T-helper 17 cell (primary cell): ENCODE results near the gene DNAJB11. TPM values are rescaled to one million over a fixed set of nuclear protein-coding genes. Genes with fewer than 3 reads are reported as not detected.
"Not testable (repeated sequence)": the region's sequence is repeated elsewhere in the genome, so short reads cannot be mapped to it uniquely, and the experiment has no call there.

Experiments used
- ATAC-seq: fragments of 150-1000 bp; cut with Tn5 transposase; 2 replicates; pipeline ENCODE4 v1.10.0; 2021; ENCODE audit warnings: mild to moderate bottlenecking, moderate library complexity
- DNase-seq, 3 donors: peaks; one replicate each; pipeline versions ENCODE4 v3.0.0 to v3.0.0-alpha.2; 2020 to 2021
- H3K9me3 ChIP-seq: one replicate; pipeline ENCODE4 v1.7.0; 2013; ENCODE audit warnings: low read length, mild to moderate bottlenecking; ENCODE audit not compliant: control insufficient read depth, poor library complexity, severe bottlenecking
- H3K27ac Mint-ChIP-seq: one replicate; pipeline ENCODE4 v1.8.0; 2022; ENCODE audit warnings: mild to moderate bottlenecking, moderate library complexity, mixed read lengths
- H3K27me3 Mint-ChIP-seq: one replicate; pipeline ENCODE4 v1.8.0; 2022; ENCODE audit warnings: mixed read lengths
- H3K36me3 Mint-ChIP-seq: one replicate; pipeline ENCODE4 v1.8.0; 2022; ENCODE audit warnings: low read depth, mixed read lengths
- H3K4me1 Mint-ChIP-seq: one replicate; pipeline ENCODE4 v1.8.0; 2022; ENCODE audit warnings: mild to moderate bottlenecking, mixed read lengths
- H3K4me3 Mint-ChIP-seq: one replicate; pipeline ENCODE4 v1.8.0; 2022; ENCODE audit warnings: mild to moderate bottlenecking, moderate library complexity, mixed read lengths
- total RNA-seq, 4 donors: library from RNA in 2 of 4; stranded (reverse) in 2 of 4; gene quantifications; one replicate each; pipeline ENCODE4 v1.2.3 and lab custom pipeline; 2022 to 2026

Gene DNAJB11
- total RNA-seq, 2 donors from 2014 or later: 83.4 to 101 TPM

DNA sequence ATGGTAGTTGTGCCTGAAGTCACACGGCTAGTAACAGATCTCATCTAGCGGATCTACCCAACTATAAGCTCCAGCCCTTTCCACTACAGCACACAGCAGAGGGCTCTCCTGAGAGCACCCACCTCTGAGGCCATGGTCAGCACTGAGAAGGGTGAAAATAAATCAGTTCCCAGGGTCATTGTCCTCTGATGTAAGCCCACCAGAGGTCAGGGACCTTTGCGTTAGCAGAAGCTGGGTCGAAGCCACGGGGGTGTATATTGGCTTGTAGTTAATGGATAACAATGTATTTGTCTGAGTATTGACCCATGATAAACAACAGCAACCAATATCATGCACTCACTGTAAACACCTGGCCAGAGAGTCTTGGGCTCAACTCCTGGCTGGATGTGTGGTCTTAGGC lies 63.7 kb downstream of the DNAJB11 start:
- not testable (repeated sequence) for H3K4me3 Mint-ChIP-seq, H3K4me1 Mint-ChIP-seq, H3K9me3 ChIP-seq, H3K36me3 Mint-ChIP-seq, DNase-seq, ATAC-seq, H3K27ac Mint-ChIP-seq
- peaks cover 35% of the 10 kb centered on the region for H3K27me3 Mint-ChIP-seq

Other genes with a start within 250 kb of the DNAJB11 start
- gene DGKG, start 208.5 kb upstream of the DNAJB11 start, total RNA-seq: 1 to 10 TPM; 1.9 to 2.6 TPM
- 1 to 10 TPM; 2.7 to 4.3 TPM for gene CRYGS, start 26.3 kb upstream of the DNAJB11 start, total RNA-seq
- gene TBCCD1, start 3.4 kb upstream of the DNAJB11 start, total RNA-seq: 10 to 100 TPM; 12.9 to 14.2 TPM
- not detected for gene AHSG, start 42.3 kb downstream of the DNAJB11 start, total RNA-seq
- not detected for gene FETUB, start 69.7 kb downstream of the DNAJB11 start, total RNA-seq
- gene HRG, start 95.3 kb downstream of the DNAJB11 start, total RNA-seq: not detected
- gene KNG1, start 146.6 kb downstream of the DNAJB11 start, total RNA-seq: not detected
- gene EIF4A2, start 212.9 kb downstream of the DNAJB11 start, total RNA-seq: 100 to 1,000 TPM; 874 to 882 TPM
- 10 to 100 TPM; 11.6 to 14.5 TPM for gene RFC4, start 235.8 kb downstream of the DNAJB11 start, total RNA-seq